COR-L47 (cell line): ENCODE measurements around the gene RAB11FIP4.
A peak's percentile ranks its signal among the peaks of the same experiment; 100 is the strongest.

Source experiments
- DNase-seq: peaks from one replicate; lab custom pipeline; 2025; lab: John Stamatoyannopoulos, UW

Gene RAB11FIP4

DNA sequence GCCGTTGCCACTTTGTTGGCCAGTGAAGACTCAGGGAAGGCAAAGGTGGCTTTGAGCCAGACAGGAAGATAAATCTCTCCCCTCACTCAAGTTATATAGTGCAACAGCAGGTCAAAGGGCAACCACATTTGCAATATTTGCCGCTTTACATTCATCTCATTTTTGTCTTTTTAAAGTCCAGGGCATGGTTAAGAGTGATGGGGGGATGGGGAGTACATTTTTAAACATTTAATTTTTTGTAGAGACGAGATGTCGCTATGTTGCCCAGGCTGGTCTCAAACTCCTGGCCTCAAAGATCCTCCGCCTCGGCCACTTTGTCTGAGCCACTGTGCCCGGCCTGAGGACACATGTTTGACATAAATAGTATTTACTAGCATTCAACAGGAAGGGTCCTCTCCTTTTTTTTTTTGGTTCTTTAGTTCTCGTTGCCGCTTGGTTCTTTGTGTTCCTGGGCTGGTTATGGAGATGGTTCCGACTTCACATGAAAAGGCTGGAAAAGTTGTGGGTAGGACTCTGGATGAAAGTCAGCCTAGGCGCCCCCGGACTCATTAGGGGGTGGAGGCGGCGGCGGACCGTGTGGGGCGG is 95.7 kb downstream of the RAB11FIP4 start:
- no peak for DNase-seq

DNA sequence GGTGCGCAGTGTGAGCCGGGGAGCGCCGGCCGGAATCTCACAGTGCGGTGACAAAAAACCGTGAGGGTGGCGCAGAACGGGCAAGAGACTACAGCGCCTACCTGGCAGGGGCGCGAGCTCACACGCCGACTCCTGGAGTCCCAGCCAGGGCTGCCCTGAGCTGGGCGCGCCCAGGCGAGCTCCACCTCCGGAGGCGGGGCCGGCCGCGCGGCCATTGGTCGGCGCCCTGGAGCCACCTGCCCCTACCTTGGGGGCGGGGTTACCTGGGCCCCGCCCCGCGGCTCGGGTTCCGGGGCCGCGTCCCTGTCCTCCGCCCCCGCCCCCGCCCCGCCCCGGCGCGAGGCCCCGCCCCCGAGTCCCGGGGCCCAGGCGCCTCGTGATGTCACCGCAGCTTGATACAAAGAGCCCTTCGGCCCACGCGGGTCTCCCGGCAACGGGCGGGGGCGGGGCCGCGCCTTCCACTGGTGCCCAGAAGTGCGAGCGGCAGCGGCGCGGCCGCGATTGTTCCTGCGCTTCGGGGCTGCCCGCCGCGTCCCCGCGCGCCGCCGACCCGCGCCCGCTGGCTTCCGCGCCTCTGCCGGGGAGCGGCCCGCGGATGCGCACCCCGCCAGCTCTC is 96.3 kb downstream of the RAB11FIP4 start:
- DNase-seq, result peak; percentile 91

DNA sequence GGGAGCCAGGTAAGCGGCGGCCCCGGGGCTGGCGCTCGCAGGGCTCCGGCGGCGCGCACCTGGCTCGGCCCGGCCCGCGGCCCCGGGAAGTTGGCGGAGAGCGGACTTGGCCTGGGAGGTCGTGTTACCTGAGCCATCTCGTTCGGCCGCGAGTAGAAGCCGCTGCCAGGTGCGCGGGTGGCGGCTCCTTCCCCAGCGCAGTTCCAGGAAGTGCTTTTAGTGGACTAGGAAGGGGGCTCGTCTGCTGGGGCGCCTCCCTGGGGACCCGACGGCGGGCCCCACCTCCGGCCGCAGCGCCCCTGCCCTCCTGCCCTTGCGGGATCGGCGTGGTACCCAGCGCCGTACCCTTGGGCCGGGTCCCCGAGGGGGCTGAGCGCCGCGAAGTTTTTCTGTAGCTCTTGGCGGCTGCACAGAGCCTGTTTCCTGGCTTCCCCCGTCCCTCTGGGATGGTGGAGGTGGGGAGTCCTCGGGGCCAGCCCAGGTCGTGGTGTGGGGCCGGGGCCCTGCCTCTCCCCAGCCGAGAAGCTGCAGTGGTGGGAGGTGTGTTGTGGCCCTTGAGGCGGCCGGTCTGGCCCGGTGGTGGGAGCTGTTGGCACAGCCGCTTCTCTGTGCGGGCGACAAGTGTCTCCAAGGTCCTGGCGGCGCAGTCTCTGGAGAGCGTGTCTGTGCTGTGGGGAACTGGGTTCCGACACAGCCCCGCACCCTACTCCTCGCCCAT is 96.9 kb downstream of the RAB11FIP4 start:
- DNase-seq, result no peak

DNA sequence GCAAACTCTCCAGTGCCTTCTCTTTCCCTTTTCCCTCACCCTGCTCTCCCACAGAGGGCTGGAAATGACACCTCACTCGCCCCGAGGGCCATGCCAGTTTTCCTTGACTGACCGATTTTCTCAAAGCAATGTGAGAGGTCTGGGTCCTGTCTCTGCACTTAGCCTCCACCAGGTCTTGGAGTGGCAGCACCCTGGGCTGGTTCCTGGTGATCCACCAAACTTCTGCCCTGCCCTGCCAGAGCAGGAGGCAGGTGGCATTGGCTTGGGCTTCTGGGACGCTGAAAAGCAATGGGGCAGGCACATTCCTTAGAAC is 97.5 kb downstream of the RAB11FIP4 start:
- DNase-seq, result no peak

DNA sequence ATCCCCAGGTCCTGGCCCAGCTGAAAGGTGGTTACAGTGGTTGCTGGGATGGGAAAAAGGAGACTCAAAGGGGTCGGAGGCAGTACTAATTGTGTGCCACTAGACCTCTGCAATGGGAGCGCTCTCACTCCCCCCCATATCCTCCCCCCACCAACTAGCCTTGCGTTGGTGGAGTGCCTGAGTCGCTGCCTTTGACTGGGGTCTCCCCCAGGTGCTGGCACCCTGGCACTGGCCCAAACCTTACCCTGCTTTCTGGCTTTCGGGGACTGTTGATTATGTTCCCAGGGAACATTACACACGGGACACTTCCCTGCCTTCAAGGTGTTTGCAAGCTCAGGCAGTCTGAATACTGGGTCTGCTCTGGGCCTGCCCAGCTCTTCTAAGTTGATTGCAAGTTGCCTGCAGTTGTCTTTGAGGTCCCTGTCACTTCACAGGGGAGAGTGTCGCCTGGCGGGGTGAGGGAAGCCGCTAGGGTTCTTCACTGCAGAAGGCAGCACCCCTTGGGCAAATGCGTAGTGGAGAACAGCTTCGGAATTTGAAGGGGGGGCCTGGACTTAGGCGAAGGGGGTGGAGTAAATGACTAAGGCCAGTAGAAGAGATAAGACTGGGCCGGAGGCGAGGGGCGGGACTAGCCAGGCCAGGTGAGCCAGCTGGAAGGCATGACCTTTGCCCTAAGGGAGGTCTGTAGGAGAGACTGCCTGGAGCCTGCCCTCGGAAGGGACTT is 98.0 kb downstream of the RAB11FIP4 start:
- DNase-seq, result no peak

DNA sequence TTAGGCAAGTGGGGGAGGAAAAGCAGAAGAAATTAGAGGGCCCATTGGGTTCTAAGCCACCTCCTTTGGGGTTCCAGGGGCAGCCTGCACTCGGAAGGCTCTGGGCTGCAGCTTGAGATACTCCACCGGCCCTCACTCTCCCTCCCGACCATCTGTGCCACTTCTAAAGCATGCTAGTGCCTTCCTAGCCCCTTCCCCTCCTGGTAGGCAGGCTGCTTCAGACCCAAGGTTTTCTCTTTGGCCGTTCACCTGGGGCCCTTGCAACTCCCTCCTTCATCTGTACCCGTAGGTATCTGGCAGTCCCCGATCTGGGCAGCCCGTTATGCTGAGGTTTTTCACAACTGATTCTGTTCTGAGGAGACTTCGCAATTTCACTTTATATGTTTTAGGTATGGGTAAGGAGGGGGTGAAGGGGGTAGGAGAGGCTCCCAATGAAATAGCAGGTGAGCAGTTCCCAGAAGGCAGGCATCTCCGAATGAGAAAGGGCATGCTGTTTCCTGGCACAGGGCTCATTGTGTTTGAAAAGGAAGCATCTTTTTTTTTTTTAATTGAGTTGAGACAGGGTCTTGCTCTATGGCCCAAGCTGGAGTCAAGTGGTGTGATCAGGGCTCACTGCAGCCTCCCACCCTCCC is 98.7 kb downstream of the RAB11FIP4 start:
- DNase-seq, result no peak

DNA sequence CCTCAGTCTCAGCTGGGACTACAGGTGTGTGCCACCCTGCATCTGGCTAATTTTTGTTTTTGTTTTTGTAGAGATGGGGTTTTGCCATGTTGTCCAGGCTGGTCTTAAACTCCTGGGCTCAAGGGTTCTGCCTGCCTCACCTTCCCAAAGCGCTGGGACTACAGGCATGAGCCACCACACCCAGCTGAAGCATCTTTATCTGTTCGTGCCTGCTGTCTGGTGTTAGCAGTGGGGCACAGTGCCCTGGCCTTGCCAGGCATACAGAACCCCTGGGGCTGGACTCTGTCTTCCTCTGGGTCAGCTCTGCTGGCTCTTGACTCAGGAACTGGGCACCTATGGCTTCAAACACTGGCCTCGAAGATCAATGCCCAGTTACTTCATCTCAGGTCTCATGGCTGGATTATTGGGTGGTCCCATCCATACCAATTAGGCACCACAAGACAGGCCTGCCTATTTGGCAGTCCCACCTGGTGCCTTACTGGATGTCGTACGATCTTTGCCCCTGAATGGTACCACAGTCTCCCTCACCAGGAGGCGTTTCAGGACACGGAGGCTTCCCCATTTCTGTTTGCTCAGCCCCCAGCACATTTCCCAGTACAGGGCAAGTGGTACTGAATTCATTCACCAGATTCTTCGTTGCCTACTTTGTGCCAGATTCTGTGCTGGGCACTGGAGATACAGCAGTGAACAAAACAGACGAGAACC is 99.3 kb downstream of the RAB11FIP4 start:
- DNase-seq, result no peak

DNA sequence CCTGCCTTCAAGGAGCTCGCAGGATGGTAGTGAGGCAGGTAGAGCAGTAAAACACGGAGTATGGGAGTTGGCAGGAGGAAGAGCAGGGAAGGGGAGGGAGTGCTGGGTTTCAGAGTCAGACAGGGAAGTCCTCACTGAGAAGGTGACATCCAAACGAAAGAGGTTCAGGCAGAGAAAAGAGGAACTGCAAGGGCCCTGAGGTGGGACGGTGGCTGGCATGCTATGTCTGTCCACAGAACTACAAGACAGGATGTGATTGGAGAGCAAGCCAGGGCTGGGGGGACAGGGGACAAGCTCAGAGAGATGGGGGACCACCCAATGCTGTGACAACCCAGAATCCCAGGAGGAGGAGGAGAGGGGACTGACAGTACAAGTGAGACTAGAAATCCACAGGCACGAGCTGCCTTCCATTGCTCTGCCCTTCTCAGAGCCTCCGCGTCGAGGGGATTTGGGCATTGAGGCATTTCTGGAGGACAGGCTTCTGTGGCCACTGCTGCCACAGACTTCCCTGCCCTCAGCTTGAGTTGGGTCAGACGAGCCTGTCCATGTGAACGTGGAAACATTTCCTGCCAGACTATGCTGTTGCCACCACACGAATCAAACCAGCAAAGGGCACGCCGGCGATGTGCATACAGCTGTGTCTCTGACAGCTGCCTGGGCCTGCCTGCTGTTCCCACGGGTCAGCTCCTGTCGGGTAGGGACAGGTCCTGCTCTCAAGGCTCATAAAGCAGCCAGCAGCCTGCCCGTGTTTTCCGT is 100.1 kb downstream of the RAB11FIP4 start:
- no peak for DNase-seq

DNA sequence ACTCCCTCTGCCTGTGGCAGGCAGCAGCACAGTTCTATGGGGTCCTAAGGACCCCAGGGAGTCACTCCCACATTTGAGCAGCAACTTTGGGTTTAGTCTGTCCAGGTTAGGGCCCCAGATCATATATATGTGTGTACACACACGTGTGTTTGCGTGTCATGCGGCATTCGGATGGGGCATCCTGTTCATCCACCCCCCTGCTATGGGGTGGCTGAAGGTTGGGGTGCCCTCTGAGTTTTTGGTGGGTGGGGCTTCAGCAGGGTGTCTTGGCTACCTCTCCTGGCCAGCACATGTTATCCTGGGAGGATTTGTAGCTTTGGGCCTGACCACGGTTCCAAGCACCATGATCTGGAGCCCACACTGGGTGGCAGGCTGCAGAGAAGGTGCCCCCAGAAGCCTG is 100.7 kb downstream of the RAB11FIP4 start:
- DNase-seq, result no peak

DNA sequence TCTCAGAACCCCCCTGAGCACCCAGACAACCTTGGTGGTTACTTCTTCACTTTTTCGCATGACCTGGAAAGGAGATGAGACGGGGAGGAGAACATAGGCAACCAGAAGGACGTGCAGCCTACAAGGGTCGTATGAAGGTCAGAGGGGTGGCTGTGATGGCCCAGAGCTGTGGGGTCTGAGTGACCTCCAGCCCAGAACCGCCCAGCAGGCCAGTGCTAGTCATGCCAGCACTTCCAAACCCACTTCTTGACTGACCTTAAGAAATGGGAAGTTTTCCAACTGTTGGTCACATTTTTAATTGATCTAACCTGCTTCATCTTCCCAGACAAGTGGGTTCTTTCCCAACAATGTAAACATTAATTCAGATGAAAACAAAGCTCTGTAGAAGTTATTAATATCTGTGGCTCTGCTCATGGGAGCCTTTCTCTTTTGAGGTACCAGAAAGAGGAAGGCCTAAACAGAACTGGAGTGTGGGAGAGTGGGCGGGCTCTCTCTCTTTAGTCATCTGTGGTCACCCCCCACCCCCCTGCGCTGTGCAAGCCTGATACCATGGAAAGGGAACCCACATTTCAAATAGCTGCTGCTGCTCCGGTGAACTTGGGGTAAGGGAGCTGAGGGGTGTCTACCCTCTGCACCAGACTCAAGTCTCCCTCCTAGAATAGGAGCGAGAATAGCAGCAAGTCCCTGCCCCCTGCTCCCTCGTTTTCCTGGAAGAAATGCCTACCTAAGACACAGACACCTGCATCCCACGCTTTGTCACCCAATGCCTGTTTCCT is 101.6 kb downstream of the RAB11FIP4 start:
- DNase-seq, result no peak

DNA sequence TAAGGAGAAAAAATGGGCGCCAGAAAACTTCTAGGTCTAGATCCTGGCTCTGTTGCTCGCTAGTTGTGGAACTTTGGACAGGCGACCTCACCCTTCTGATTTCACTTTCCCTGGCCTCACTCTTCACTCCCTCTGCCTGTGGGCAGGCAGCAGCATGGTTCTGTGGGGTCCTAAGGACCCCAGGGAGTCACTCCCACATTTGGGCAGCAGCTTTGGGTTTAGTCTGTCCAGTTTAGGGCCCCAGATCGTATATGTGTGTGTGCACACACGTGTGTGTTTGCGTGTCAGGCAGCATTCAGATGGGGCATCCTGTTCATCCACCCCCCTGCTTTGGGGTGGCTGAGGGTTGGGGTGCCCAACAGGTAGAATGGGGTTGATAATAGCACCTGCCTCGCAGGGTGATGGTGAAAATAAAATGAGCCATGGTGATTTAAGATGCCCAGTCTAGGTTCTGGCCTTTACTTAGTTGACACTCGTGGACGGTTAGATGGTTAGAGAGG is 102.2 kb downstream of the RAB11FIP4 start:
- no peak for DNase-seq

DNA sequence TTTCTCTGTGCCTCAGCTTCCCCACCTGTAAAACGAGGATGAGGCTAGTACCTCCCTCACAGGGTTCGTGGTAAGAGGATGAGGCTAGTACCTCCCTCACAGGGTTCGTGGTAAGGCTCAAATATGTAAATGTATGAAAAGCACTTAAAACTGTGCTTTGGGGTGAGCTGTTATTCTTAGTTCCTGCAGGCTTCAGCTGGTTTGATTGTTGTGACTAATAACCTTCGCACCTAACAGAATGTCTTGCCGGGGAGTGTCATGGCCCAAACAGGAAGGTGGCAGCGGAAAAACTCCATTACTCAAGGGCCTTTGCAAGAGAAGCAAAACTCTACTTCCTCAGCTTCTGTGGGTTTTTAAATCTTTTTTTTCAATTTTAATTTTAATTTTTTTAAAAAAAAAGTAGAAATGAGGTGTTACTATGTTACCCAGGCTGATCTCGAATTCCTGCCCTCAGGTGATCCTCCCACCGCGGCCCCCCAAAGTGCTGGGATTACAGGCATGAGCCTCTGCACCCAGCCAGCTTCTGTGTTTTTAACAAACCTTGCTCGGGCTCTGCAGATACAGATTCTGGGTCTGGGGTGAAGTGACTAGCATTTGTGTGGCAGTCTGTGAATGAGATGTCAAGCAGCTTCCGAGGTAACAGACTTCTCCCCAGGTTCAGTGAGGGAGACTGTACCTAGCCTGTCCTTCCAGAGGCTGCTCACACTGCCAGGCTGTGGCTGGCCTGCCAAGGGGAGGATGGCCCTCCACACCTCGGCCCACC is 103.0 kb downstream of the RAB11FIP4 start:
- no peak for DNase-seq

DNA sequence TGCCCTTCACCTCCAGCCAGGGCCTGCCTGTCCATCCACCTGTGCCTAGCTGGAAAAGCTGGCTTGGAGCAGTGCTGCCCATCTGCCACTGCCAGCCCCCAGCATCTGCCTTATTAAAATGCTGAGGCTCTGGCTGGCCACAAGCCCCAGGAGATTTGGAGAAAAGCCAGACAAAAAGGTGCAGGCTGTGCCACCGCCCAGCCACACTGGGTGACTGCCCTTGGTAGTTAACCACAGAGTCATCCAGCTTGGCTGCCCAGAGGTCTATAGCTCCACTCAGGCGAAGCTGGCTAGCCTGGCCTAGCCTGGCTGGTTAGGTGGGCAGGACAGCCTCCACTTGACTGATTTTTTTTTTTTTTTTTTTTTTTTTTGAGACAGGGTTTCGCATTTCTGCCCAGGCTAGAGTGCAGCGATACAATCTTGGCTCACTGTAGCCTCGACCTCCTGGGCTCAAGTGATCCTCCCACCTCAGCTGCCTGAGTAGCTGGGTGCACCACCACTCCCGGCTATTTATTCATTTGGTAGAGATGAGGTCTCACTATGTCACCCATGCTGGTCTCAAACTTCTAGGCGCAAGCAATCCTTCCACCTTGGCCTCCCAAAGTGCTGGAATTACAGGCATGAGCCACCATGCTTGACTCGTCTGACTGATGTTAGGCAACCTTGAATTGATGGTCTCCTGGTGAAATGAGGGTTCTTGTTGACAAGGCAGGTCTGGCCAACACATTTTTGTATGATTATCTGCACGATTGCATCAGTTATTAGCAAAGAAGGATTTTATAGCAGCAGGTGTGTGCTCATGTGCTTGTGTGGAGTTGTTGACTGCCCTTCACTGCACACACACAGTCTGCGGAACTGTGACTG is 103.8 kb downstream of the RAB11FIP4 start:
- peak; percentile 75 for DNase-seq

DNA sequence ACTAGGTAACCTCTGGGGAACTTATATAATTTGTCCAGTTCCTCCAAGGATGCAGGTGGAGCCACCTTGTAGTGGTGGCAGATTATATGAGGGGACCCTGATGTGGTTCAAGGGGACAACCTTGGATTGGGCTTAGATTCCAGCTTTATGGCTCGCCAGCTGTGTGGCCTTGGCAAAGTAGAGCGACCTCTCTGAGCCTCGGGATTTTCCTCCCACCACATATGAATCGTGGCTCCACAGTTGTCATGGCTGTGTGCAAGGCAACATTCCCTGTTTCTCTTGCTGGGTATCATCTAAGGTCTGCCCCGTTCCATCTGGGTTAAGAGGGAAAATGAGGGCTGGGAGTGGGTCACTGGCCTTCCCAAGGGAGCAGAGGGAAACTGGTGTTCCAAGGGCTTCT is 104.6 kb downstream of the RAB11FIP4 start:
- DNase-seq, result no peak

DNA sequence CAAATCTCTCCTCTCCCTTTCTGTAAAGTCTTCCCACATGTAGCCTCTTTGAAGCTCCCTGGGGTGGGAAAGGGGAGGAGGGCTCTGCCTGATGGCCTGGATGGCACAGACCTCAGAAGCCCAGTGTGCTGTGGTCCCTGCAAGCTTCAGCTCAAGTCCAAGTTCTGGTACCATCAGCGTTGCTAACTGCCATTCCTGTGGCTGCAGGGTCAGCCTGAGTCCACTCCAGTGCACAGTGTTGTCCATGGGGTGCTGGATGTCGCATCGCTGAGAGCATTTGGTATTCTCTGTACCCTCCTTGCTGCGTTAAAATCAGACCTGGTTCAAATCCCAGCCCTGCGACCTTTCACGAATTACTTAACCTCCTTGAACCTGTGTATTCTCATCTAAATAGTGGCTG is 105.1 kb downstream of the RAB11FIP4 start:
- DNase-seq, result no peak

DNA sequence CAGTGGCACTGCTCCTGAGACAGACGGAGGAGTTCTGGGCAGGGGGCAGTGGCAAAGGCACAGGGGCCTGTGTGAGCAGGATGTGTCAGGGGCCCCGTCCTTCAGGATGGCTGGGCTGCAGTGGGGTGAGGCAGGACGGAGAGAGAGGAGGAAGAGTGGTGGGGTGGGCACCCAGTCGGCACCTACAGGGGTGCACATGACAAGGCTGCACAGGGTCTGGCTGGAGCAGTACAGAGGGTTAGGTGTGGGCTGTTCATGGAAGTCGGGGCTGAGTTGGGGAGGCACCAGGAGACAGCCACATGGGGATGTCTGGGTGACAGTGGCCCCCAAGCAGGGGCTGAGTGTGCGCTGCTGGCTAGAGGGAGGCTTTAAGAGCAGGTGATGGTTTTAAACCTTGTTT is 106.0 kb downstream of the RAB11FIP4 start:
- DNase-seq, result no peak

DNA sequence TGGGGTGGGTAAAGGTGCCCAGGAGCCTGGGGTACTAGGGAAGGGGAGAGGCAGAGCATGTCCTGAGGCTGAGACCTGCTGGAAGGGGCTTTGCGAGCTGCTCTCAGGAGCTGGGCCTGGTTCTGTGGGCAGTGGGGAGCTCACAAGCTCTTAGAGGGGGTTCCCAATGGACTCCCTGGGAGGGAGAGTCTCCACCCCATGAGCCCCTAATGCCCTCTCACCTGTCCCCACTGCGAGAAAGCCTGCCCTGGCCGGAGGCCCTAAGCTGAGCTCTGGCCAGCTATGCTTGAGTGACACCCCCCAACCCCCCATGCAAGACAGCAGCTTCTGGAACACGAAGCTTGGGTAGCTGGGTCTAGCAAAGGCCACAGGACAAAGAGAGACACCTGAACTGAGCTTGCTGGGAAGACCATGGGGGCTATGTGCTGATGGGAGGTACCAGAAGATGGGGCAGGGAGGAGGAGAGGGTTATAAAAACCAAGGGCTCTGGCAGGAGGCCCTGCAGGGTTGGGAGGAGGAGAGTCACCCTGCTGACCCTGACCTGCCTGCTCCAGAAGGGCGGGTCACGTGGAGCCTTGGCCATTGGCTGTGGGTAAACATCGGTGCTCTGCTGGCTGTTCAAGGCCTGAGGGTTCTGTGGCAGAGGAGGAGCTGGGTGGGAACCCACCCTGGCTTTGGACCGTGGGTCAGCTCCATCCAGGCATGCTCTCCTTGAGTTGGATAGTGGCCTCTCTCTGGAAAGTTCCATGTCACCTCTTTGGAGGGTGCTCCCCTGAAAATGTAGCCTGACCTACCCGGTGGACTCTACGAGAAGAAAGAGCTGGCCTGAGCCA is 106.7 kb downstream of the RAB11FIP4 start:
- no peak for DNase-seq
